C4-2B (cell line): Measurements from ENCODE around the gene UVRAG.

ENCODE experiments used
- ZFX ChIP-seq: fragments of 450-650 bp; IDR thresholded peaks from 2 replicates; pipeline ENCODE4 v1.6.1; 2017
- TF ChIP-seq, protein P1 (sequence below): fragments of 450-650 bp; conservative IDR thresholded peaks from 2 replicates; pipeline ENCODE4 v1.5.1; 2017; ENCODE audit warnings: mild to moderate bottlenecking

DNA sequence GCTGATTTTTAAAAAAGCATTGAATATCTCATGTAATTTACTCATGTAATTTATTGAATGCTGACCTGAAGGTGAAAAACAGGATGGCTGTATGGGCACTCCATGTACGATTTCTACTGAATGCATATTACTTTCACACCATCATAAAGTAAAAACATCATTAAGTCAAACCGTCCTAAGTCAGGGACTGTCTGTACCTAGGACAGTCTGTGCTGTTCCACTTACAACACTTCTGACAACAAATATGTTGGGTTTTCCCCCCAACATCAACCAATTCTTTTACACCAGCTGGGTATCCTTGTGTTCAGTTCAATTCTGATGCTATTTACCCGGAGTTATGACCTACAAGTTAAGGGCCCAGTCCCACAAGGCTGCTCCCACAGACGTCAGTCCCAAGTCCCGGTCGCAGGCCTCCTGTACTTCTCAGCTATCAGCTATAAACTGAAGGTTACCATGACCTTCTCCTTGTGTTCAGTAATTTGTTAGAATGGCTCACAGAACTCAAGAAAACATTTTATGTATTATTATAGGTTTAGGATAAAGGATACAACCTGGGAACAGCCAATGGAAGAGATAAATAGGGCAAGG is 17.0 kb downstream of the UVRAG start:
- TF ChIP-seq, protein P1, sequence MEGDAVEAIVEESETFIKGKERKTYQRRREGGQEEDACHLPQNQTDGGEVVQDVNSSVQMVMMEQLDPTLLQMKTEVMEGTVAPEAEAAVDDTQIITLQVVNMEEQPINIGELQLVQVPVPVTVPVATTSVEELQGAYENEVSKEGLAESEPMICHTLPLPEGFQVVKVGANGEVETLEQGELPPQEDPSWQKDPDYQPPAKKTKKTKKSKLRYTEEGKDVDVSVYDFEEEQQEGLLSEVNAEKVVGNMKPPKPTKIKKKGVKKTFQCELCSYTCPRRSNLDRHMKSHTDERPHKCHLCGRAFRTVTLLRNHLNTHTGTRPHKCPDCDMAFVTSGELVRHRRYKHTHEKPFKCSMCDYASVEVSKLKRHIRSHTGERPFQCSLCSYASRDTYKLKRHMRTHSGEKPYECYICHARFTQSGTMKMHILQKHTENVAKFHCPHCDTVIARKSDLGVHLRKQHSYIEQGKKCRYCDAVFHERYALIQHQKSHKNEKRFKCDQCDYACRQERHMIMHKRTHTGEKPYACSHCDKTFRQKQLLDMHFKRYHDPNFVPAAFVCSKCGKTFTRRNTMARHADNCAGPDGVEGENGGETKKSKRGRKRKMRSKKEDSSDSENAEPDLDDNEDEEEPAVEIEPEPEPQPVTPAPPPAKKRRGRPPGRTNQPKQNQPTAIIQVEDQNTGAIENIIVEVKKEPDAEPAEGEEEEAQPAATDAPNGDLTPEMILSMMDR: no peak
- TF ChIP-seq ZFX: no peak
